Right lung (tissue), 5 donors: ENCODE results near the gene NKPD1. TPM values are rescaled to one million over a fixed set of nuclear protein-coding genes. Genes with fewer than 3 reads are reported as not detected.
"Not testable (repeated sequence)": the region's sequence is repeated elsewhere in the genome, so short reads cannot be mapped to it uniquely, and the experiment has no call there.

Experiments used
- DNase-seq, 2 donors: peaks; one replicate each; pipeline ENCODE4 v3.0.0-alpha.2; 2013
- polyA plus RNA-seq, 5 donors: library from polyadenylated mRNA; unstranded; fragments of 120-200 nt; gene quantifications; one replicate each; pipeline versions ENCODE4 v1.2.1 to v1.2.3, GENCODE V29; 2013; ENCODE audit warnings: inconsistent platforms in 1 of 5, low replicate concordance in 1 of 5; ENCODE audit not compliant: insufficient read length in 5 of 5, insufficient read depth in 1 of 5

Gene NKPD1
- polyA plus RNA-seq, 5 donors: 0.10 to 0.19 (median 0.12) TPM

GRCh38 chr19:45140144-45140503 is 20.7 kb downstream of the NKPD1 start:
- DNase-seq: no peak

GRCh38 chr19:45139286-45140143 is 21.3 kb downstream of the NKPD1 start:
- DNase-seq: no peak

- no peak for DNase-seq
Measured at GRCh38 chr19:45138303-45138751, 22.5 kb downstream of the NKPD1 start.

- no peak for DNase-seq
Measured at GRCh38 chr19:45137179-45137761, 23.5 kb downstream of the NKPD1 start.

GRCh38 chr19:45136507-45137178 is 24.1 kb downstream of the NKPD1 start:
- DNase-seq: no peak

- no peak for DNase-seq
Measured at GRCh38 chr19:45135176-45135885, 25.5 kb downstream of the NKPD1 start.

- DNase-seq: no peak
Measured at GRCh38 chr19:45133661-45134060, 27.1 kb downstream of the NKPD1 start.

- DNase-seq: no peak
Measured at GRCh38 chr19:45130888-45131615, 29.7 kb downstream of the NKPD1 start.

GRCh38 chr19:45130236-45130635 is 30.5 kb downstream of the NKPD1 start:
- no peak for DNase-seq

- no peak for DNase-seq
Measured at GRCh38 chr19:45128806-45129205, 32.0 kb downstream of the NKPD1 start.

GRCh38 chr19:45128146-45128545 is 32.6 kb downstream of the NKPD1 start:
- no peak for DNase-seq

- DNase-seq: no peak
Measured at GRCh38 chr19:45126654-45127053, 34.1 kb downstream of the NKPD1 start.

- DNase-seq: no peak
Measured at GRCh38 chr19:45125975-45126493, 34.7 kb downstream of the NKPD1 start.

- no peak for DNase-seq
Measured at GRCh38 chr19:45125360-45125759, 35.4 kb downstream of the NKPD1 start.

GRCh38 chr19:45124021-45124420 is 36.8 kb downstream of the NKPD1 start:
- DNase-seq: no peak

GRCh38 chr19:45123440-45123850 is 37.3 kb downstream of the NKPD1 start:
- no peak for DNase-seq

- no peak for DNase-seq
Measured at GRCh38 chr19:45122832-45123231, 38.0 kb downstream of the NKPD1 start.

- DNase-seq: no peak
Measured at GRCh38 chr19:45121827-45122345, 38.9 kb downstream of the NKPD1 start.

GRCh38 chr19:45119582-45119981 is 41.2 kb downstream of the NKPD1 start:
- no peak for DNase-seq

- DNase-seq: not testable (repeated sequence)
Measured at GRCh38 chr19:45118591-45119355, 42.0 kb downstream of the NKPD1 start.
